ENCODE results near the gene FXYD3. TPM values are rescaled to one million over a fixed set of nuclear protein-coding genes. Genes with fewer than 3 reads are reported as not detected.

Gene FXYD3
- polyA plus RNA-seq, 1 experiment: not detected

- Histone ChIP-seq H3K4me3 (ENCODE audit: low read depth, low read length) (no peak overlapping the region), H3K36me3 (ENCODE audit: control insufficient read depth, insufficient read depth, low read length) (no peaks in the 10 kb centered on the region), H3K27me3 (ENCODE audit: control insufficient read depth, insufficient read depth, low read length) (peaks cover 2% of the 10 kb centered on the region; the same call in 1 of the 2 replicates)
- ChIA-PET CTCF (interaction anchor here (2.0 kb wide), 1 partner anchor 9 kb away, joined by 7 read pairs; the partner anchor contains the start of gene FXYD5), POLR2A (no interaction called here)
- no peak for TF ChIP-seq CTCF (IDR thresholded peaks at IDR 0.05; ENCODE audit: insufficient read depth, low read depth, low read length)
- no peak for DNase-seq (ENCODE audit: low read depth)
These were observed 29.2 kb downstream of the FXYD3 start for GRCh38 chr19:35144600-35145436.

GRCh38 chr19:35146746-35147459 is 31.3 kb downstream of the FXYD3 start:
- Histone ChIP-seq H3K27me3 (ENCODE audit: control insufficient read depth, insufficient read depth, low read length) (peaks cover 2% of the 10 kb centered on the region; the same call in 1 of the 2 replicates), H3K36me3 (ENCODE audit: control insufficient read depth, insufficient read depth, low read length) (no peaks in the 10 kb centered on the region), H3K4me3 (ENCODE audit: low read depth, low read length) (no peak overlapping the region)
- CTCF ChIA-PET: interaction anchor here (2.0 kb wide), 1 partner anchor 11 kb away, joined by 9 read pairs; the partner anchor contains the start of gene LGI4
- no peak for TF ChIP-seq CTCF (IDR thresholded peaks at IDR 0.05; ENCODE audit: insufficient read depth, low read depth, low read length)
- POLR2A ChIA-PET: no interaction called here
- no peak for DNase-seq (ENCODE audit: low read depth)

GRCh38 chr19:35149463-35149862 is 33.8 kb downstream of the FXYD3 start:
- ChIA-PET CTCF (interaction anchor here (1.0 to 2.3 kb wide), 3 partner anchors 13 to 105 kb away, joined by 3 to 8 read pairs (median 7); no protein-coding TSS in a partner anchor), POLR2A (no interaction called here)
- DNase-seq (ENCODE audit: low read depth): no peak
- Histone ChIP-seq H3K36me3 (ENCODE audit: control insufficient read depth, insufficient read depth, low read length) (no peaks in the 10 kb centered on the region), H3K27me3 (ENCODE audit: control insufficient read depth, insufficient read depth, low read length) (no peaks in the 10 kb centered on the region), H3K4me3 (ENCODE audit: low read depth, low read length) (no peak overlapping the region)
- no peak for TF ChIP-seq CTCF (IDR thresholded peaks at IDR 0.05; ENCODE audit: insufficient read depth, low read depth, low read length)

GRCh38 chr19:35150445-35150844 is 34.8 kb downstream of the FXYD3 start:
- H3K36me3 ChIP-seq (ENCODE audit: control insufficient read depth, insufficient read depth, low read length): no peaks in the 10 kb centered on the region
- POLR2A ChIA-PET: no interaction called here
- H3K27me3 ChIP-seq (ENCODE audit: control insufficient read depth, insufficient read depth, low read length): no peaks in the 10 kb centered on the region
- TF ChIP-seq CTCF (IDR thresholded peaks at IDR 0.05; ENCODE audit: insufficient read depth, low read depth, low read length): no peak
- CTCF ChIA-PET: interaction anchor here (2.3 to 5.2 kb wide), 2 partner anchors 8 to 84 kb away, joined by 8 to 36 read pairs; partner anchors contain the start of gene FXYD7
- DNase-seq (ENCODE audit: low read depth): no peak
- no peak overlapping the region for H3K4me3 ChIP-seq (ENCODE audit: low read depth, low read length)
